ENCODE results near the gene LARP1.
"Not testable (repeated sequence)": the region's sequence is repeated elsewhere in the genome, so short reads cannot be mapped to it uniquely, and the experiment has no call there.

DNA sequence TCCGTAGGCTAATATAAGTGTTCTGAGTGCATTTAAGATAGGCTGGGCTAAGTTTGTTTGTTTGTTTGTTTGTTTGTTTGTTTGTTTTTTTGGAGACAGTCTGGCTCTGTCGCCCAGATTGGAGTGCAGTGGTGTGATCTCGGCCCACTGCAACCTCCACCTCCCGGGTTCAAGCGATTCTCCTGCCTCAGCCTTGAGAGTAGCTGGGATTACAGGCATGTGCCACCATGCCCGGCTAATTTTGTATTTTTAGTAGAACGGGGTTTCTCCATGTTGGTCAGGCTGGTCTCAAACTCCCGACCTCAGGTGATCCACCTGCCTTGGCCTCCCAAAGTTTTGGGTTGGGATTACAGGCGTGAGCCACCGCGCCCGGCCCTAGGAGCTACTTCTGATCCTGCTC is 4.7 kb downstream of the LARP1 start:
- TF ChIP-seq CTCF (optimal IDR thresholded peaks at IDR 0.05 in 1 of 3, IDR thresholded peaks at IDR 0.05 in 1 of 3, conservative IDR thresholded peaks at IDR 0.05 in 1 of 3; ENCODE audit: extremely low read depth in 1 of 3, insufficient read depth in 2 of 3, low read length in 3 of 3); EZH2 (IDR thresholded peaks at IDR 0.05; ENCODE audit: low read length): not testable (repeated sequence)
